ENCODE measurements around the gene PBRM1. TPM values are rescaled to one million over a fixed set of nuclear protein-coding genes. Genes with fewer than 3 reads are reported as not detected.

PBRM1 gene
- total RNA-seq, 1 donor from 2014 or later = 62.6 TPM

DNA sequence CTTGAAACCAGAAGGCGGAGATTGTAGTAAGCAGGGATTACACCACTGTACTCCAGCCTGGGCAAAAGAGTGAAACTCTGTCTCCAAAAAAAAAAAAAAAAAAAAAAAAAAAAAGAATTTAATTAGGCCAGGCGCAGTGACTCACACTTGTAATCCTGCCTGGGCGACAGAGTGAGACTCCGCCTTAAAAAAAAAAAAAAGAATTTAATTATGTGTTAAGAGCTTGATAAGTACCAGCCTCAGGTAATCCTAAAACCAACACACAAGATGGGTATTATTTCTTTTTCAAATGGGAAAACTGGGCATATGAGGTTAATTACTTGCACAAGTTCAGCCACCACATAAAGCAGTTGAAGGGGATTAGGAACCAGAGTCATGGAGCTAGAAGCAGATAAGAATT is 49.0 kb downstream of the PBRM1 start:
- no peak overlapping the region for H3K27ac ChIP-seq (ENCODE audit: low read depth, low read length)
- no peak overlapping the region for H3K4me3 ChIP-seq (ENCODE audit: low read length in 3 of 3)
- H3K4me1 ChIP-seq (ENCODE audit: control insufficient read depth in 3 of 3, insufficient read depth in 3 of 3, low read length in 3 of 3) = no peaks in the 10 kb centered on the region
- no peaks in the 10 kb centered on the region for H3K9me3 ChIP-seq (ENCODE audit: control insufficient read depth in 3 of 3, low read length in 3 of 3)
- H3K27me3 ChIP-seq (ENCODE audit: control insufficient read depth in 3 of 3, insufficient read depth in 3 of 3, low read length in 3 of 3) = no peaks in the 10 kb centered on the region
- peaks cover 29 to 52% (median 43%) of the 10 kb centered on the region in 3 donors for H3K36me3 ChIP-seq (ENCODE audit: control insufficient read depth in 3 of 3, insufficient read depth in 3 of 3, low read length in 3 of 3)
- H3K9ac ChIP-seq (ENCODE audit: low read depth in 1 of 3, low read length in 3 of 3) = no peak overlapping the region

- H3K36me3 ChIP-seq (ENCODE audit: control insufficient read depth in 3 of 3, insufficient read depth in 3 of 3, low read length in 3 of 3) = peaks cover 16 to 40% (median 34%) of the 10 kb centered on the region in 3 donors
- H3K9me3 ChIP-seq (ENCODE audit: control insufficient read depth in 3 of 3, low read length in 3 of 3) = no peaks in the 10 kb centered on the region
- no peak overlapping the region for H3K27ac ChIP-seq (ENCODE audit: low read depth, low read length)
- H3K4me3 ChIP-seq (ENCODE audit: low read length in 3 of 3) = no peak overlapping the region
- no peaks in the 10 kb centered on the region for H3K27me3 ChIP-seq (ENCODE audit: control insufficient read depth in 3 of 3, insufficient read depth in 3 of 3, low read length in 3 of 3)
- no peaks in the 10 kb centered on the region for H3K4me1 ChIP-seq (ENCODE audit: control insufficient read depth in 3 of 3, insufficient read depth in 3 of 3, low read length in 3 of 3)
- no peak overlapping the region for H3K9ac ChIP-seq (ENCODE audit: low read depth in 1 of 3, low read length in 3 of 3)
These were observed 51.9 kb downstream of the PBRM1 start for GRCh38 chr3:52633786-52634185.

- no peaks in the 10 kb centered on the region for H3K27me3 ChIP-seq (ENCODE audit: control insufficient read depth in 3 of 3, insufficient read depth in 3 of 3, low read length in 3 of 3)
- no peak overlapping the region for H3K9ac ChIP-seq (ENCODE audit: low read depth in 1 of 3, low read length in 3 of 3)
- no peak overlapping the region for H3K27ac ChIP-seq (ENCODE audit: low read depth, low read length)
- no peaks in the 10 kb centered on the region for H3K4me1 ChIP-seq (ENCODE audit: control insufficient read depth in 3 of 3, insufficient read depth in 3 of 3, low read length in 3 of 3)
- no peak overlapping the region for H3K4me3 ChIP-seq (ENCODE audit: low read length in 3 of 3)
- H3K9me3 ChIP-seq (ENCODE audit: control insufficient read depth in 3 of 3, low read length in 3 of 3) = no peaks in the 10 kb centered on the region
- H3K36me3 ChIP-seq (ENCODE audit: control insufficient read depth in 3 of 3, insufficient read depth in 3 of 3, low read length in 3 of 3) = peaks cover 18 to 55% (median 45%) of the 10 kb centered on the region in 3 donors
These were observed 60.7 kb downstream of the PBRM1 start for GRCh38 chr3:52625041-52625440.

DNA sequence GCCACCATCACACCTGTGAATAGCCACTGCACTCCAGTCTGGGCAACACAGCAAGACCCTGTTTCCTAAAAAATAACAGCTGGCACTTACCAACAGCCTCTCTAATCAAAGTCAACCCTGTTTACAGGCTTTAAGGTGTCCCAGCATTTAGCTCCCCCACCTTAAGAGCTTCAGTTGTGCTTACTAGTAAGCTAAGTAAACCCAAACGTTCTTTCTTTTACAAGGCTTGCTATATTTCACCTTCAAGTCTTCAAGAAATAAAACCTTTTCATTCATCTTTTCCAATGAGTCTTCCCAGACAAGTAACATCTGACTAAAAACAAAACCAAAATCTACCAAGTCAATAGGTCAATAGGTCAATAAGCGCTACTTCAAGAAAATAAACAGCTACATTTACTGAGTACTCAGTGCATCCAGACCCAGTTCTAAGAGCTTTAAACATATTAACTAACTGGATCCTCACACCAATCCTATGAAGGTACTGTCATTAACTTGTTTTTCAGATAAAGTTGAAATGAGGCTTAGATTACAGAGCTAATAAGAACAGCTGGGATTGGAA is 62.4 kb downstream of the PBRM1 start:
- H3K27me3 ChIP-seq (ENCODE audit: control insufficient read depth in 3 of 3, insufficient read depth in 3 of 3, low read length in 3 of 3) = no peaks in the 10 kb centered on the region
- H3K9ac ChIP-seq (ENCODE audit: low read depth in 1 of 3, low read length in 3 of 3) = no peak overlapping the region
- H3K9me3 ChIP-seq (ENCODE audit: control insufficient read depth in 3 of 3, low read length in 3 of 3) = no peaks in the 10 kb centered on the region
- H3K36me3 ChIP-seq (ENCODE audit: control insufficient read depth in 3 of 3, insufficient read depth in 3 of 3, low read length in 3 of 3) = peaks cover 15 to 46% (median 43%) of the 10 kb centered on the region in 3 donors
- H3K4me1 ChIP-seq (ENCODE audit: control insufficient read depth in 3 of 3, insufficient read depth in 3 of 3, low read length in 3 of 3) = no peaks in the 10 kb centered on the region
- no peak overlapping the region for H3K27ac ChIP-seq (ENCODE audit: low read depth, low read length)
- H3K4me3 ChIP-seq (ENCODE audit: low read length in 3 of 3) = no peak overlapping the region

DNA sequence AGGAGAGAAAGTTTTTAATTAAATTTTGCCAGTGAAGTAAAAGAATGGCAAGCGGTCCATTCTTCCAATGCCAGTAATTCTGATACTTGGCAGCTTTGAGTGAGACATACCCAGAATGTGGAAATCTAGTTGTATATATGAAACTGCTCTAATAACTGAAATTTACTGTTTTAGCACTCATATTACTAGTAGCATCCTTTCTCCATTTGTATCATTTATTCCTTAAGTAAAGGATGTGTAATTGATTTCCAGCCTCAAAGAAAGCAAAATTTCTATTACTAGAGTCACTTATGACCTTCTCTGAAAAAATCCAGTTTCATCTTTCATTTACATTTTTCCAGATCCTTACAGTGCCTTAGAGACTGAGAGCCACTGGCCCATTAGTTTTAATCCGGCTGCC is 65.1 kb downstream of the PBRM1 start:
- Histone ChIP-seq H3K9me3 (ENCODE audit: control insufficient read depth in 3 of 3, low read length in 3 of 3) (no peaks in the 10 kb centered on the region), H3K27ac (ENCODE audit: low read depth, low read length) (no peak overlapping the region), H3K4me3 (ENCODE audit: low read length in 3 of 3) (no peak overlapping the region), H3K9ac (ENCODE audit: low read depth in 1 of 3, low read length in 3 of 3) (no peak overlapping the region), H3K27me3 (ENCODE audit: control insufficient read depth in 3 of 3, insufficient read depth in 3 of 3, low read length in 3 of 3) (no peaks in the 10 kb centered on the region), H3K4me1 (ENCODE audit: control insufficient read depth in 3 of 3, insufficient read depth in 3 of 3, low read length in 3 of 3) (no peaks in the 10 kb centered on the region), H3K36me3 (ENCODE audit: control insufficient read depth in 3 of 3, insufficient read depth in 3 of 3, low read length in 3 of 3) (peaks cover 13 to 40% (median 37%) of the 10 kb centered on the region in 3 donors)

- H3K4me1 ChIP-seq (ENCODE audit: control insufficient read depth in 3 of 3, insufficient read depth in 3 of 3, low read length in 3 of 3) = no peaks in the 10 kb centered on the region
- no peak overlapping the region for H3K4me3 ChIP-seq (ENCODE audit: low read length in 3 of 3)
- no peak overlapping the region for H3K9ac ChIP-seq (ENCODE audit: low read depth in 1 of 3, low read length in 3 of 3)
- H3K27ac ChIP-seq (ENCODE audit: low read depth, low read length) = no peak overlapping the region
- H3K9me3 ChIP-seq (ENCODE audit: control insufficient read depth in 3 of 3, low read length in 3 of 3) = no peaks in the 10 kb centered on the region
- peaks cover 8 to 40% (median 22%) of the 10 kb centered on the region in 3 donors for H3K36me3 ChIP-seq (ENCODE audit: control insufficient read depth in 3 of 3, insufficient read depth in 3 of 3, low read length in 3 of 3)
- H3K27me3 ChIP-seq (ENCODE audit: control insufficient read depth in 3 of 3, insufficient read depth in 3 of 3, low read length in 3 of 3) = no peaks in the 10 kb centered on the region
These were observed 70.5 kb downstream of the PBRM1 start for GRCh38 chr3:52615166-52615565.

DNA sequence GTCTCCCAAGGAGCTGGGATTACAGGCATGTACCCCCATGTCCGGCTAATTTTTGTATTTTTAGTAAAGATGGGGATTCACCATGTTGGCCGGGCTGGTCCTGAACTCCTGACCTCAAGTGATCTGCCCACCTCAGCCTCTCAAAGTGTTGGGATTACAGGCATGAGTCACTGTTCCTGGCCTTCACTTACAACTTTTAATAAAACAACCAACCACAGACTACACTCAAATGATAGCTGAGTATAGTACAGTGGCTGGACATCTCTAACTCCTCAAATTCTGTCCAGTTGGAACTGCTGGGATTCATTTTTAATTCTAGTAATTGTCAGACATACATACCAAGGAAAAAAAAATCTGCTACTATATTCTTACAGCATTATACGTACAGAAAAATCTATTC is 71.0 kb downstream of the PBRM1 start:
- Histone ChIP-seq H3K27ac (ENCODE audit: low read depth, low read length) (no peak overlapping the region), H3K36me3 (ENCODE audit: control insufficient read depth in 3 of 3, insufficient read depth in 3 of 3, low read length in 3 of 3) (peaks cover 8 to 37% (median 23%) of the 10 kb centered on the region in 3 donors), H3K9me3 (ENCODE audit: control insufficient read depth in 3 of 3, low read length in 3 of 3) (no peaks in the 10 kb centered on the region), H3K4me1 (ENCODE audit: control insufficient read depth in 3 of 3, insufficient read depth in 3 of 3, low read length in 3 of 3) (no peaks in the 10 kb centered on the region), H3K27me3 (ENCODE audit: control insufficient read depth in 3 of 3, insufficient read depth in 3 of 3, low read length in 3 of 3) (no peaks in the 10 kb centered on the region), H3K9ac (ENCODE audit: low read depth in 1 of 3, low read length in 3 of 3) (no peak overlapping the region), H3K4me3 (ENCODE audit: low read length in 3 of 3) (no peak overlapping the region)

- Histone ChIP-seq H3K4me1 (ENCODE audit: control insufficient read depth in 3 of 3, insufficient read depth in 3 of 3, low read length in 3 of 3) (peaks cover 0 to 9% (median 5%) of the 10 kb centered on the region in 3 donors), H3K9ac (ENCODE audit: low read depth in 1 of 3, low read length in 3 of 3) (no peak overlapping the region), H3K27me3 (ENCODE audit: control insufficient read depth in 3 of 3, insufficient read depth in 3 of 3, low read length in 3 of 3) (no peaks in the 10 kb centered on the region), H3K27ac (ENCODE audit: low read depth, low read length) (no peak overlapping the region), H3K36me3 (ENCODE audit: control insufficient read depth in 3 of 3, insufficient read depth in 3 of 3, low read length in 3 of 3) (peaks cover 2 to 20% (median 17%) of the 10 kb centered on the region in 3 donors), H3K4me3 (ENCODE audit: low read length in 3 of 3) (no peak overlapping the region), H3K9me3 (ENCODE audit: control insufficient read depth in 3 of 3, low read length in 3 of 3) (no peaks in the 10 kb centered on the region)
These were observed 76.3 kb downstream of the PBRM1 start for GRCh38 chr3:52609316-52609815.

DNA sequence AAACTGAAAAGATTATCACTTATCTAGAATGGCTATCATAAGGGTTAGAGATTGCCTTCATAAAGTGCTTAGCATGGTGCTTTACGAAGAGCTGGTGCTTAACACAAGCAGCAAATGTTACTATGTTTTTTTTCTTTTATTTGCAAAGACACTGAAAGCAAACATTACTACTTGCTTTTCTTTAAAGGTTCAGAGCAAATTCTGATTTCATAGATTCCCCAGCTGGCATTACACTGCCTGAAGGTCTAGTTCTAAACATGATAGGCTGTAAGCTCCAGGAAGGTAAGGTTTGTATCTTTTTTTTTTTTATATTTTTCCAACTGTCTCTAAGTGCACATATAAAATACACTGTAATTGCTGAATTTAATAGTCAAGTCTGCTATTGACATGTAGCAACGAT is 77.4 kb downstream of the PBRM1 start:
- Histone ChIP-seq H3K9me3 (ENCODE audit: control insufficient read depth in 3 of 3, low read length in 3 of 3) (no peaks in the 10 kb centered on the region), H3K36me3 (ENCODE audit: control insufficient read depth in 3 of 3, insufficient read depth in 3 of 3, low read length in 3 of 3) (peaks cover 2 to 22% (median 21%) of the 10 kb centered on the region in 3 donors), H3K4me1 (ENCODE audit: control insufficient read depth in 3 of 3, insufficient read depth in 3 of 3, low read length in 3 of 3) (peaks cover 0 to 9% (median 5%) of the 10 kb centered on the region in 3 donors), H3K27me3 (ENCODE audit: control insufficient read depth in 3 of 3, insufficient read depth in 3 of 3, low read length in 3 of 3) (no peaks in the 10 kb centered on the region), H3K27ac (ENCODE audit: low read depth, low read length) (no peak overlapping the region), H3K9ac (ENCODE audit: low read depth in 1 of 3, low read length in 3 of 3) (no peak overlapping the region), H3K4me3 (ENCODE audit: low read length in 3 of 3) (no peak overlapping the region)

GRCh38 chr3:52606373-52607085 is 79.2 kb downstream of the PBRM1 start:
- H3K36me3 ChIP-seq (ENCODE audit: control insufficient read depth in 3 of 3, insufficient read depth in 3 of 3, low read length in 3 of 3) = peaks cover 11 to 36% (median 31%) of the 10 kb centered on the region in 3 donors
- no peaks in the 10 kb centered on the region for H3K9me3 ChIP-seq (ENCODE audit: control insufficient read depth in 3 of 3, low read length in 3 of 3)
- no peak overlapping the region for H3K4me3 ChIP-seq (ENCODE audit: low read length in 3 of 3)
- no peaks in the 10 kb centered on the region for H3K27me3 ChIP-seq (ENCODE audit: control insufficient read depth in 3 of 3, insufficient read depth in 3 of 3, low read length in 3 of 3)
- peak overlapping the region; percentile 9 for H3K27ac ChIP-seq (ENCODE audit: low read depth, low read length)
- peaks cover 0 to 9% (median 5%) of the 10 kb centered on the region in 3 donors for H3K4me1 ChIP-seq (ENCODE audit: control insufficient read depth in 3 of 3, insufficient read depth in 3 of 3, low read length in 3 of 3)
- H3K9ac ChIP-seq (ENCODE audit: low read depth in 1 of 3, low read length in 3 of 3) = no peak overlapping the region
